PC-9 (cell line): ENCODE measurements around the gene EPHA3. TPM values are rescaled to one million over a fixed set of nuclear protein-coding genes. Genes with fewer than 3 reads are reported as not detected.

Experiments used
- BruUV-seq: library from RNA; stranded (reverse); fragments of 400-500 nt; replicated peaks from 2 replicates; lab custom pipeline; 2021; lab: Mats Ljungman, UMichigan
- CTCF ChIA-PET: fragments of 300-600 bp; sonication (Branson Sonifier 250); formaldehyde crosslinking; loops from one replicate; lab custom pipeline; 2022; ENCODE audit warnings: antibody characterized with exemption; lab: Charles Lee
- POLR2A ChIA-PET: fragments of 300-600 bp; sonication (Branson Sonifier 250); formaldehyde crosslinking; loops from one replicate; lab custom pipeline; 2022; ENCODE audit warnings: antibody characterized with exemption; ENCODE audit not compliant: unreplicated experiment; lab: Charles Lee
- DNase-seq, 2 experiments: peaks; one replicate each; pipeline versions ENCODE4 v3.0.0 to v3.0.0-alpha.2; 2015 to 2022; ENCODE audit warnings: mixed read lengths in 1 of 2
- H2AFZ ChIP-seq: fragments of 200-600 bp; sonication (generic); 2 replicates; pipeline ENCODE4 v1.8.1; 2017; ENCODE audit warnings: antibody characterized with exemption
- H3F3A ChIP-seq: fragments of 200-600 bp; sonication (generic); 2 replicates; pipeline ENCODE4 v1.8.1; 2017; ENCODE audit warnings: antibody characterized with exemption, mild to moderate bottlenecking, low read depth; ENCODE audit not compliant: insufficient read depth
- H3K27ac ChIP-seq: fragments of 200-600 bp; sonication (generic); 2 replicates; pipeline ENCODE4 v1.6.1; 2016; ENCODE audit warnings: mixed run types
- H3K27me3 ChIP-seq: fragments of 200-600 bp; sonication (generic); 2 replicates; pipeline ENCODE4 v1.6.1; 2016; ENCODE audit warnings: low read depth, mixed run types; ENCODE audit not compliant: insufficient read depth
- H3K36me3 ChIP-seq: fragments of 200-600 bp; sonication (generic); 2 replicates; pipeline ENCODE4 v1.6.1; 2016; ENCODE audit warnings: low read depth, mixed run types
- H3K4me1 ChIP-seq: fragments of 200-600 bp; sonication (generic); replicated peaks from 2 replicates; pipeline ENCODE4 v1.6.1; 2016; ENCODE audit warnings: mixed run types; ENCODE audit not compliant: insufficient read depth
- H3K4me2 ChIP-seq: fragments of 200-600 bp; sonication (generic); 2 replicates; pipeline ENCODE4 v1.6.1; 2017; ENCODE audit warnings: mixed run types
- H3K4me3 ChIP-seq: fragments of 200-600 bp; sonication (generic); 2 replicates; pipeline ENCODE4 v1.6.1; 2016; ENCODE audit warnings: mixed run types
- H3K79me2 ChIP-seq: fragments of 200-600 bp; sonication (generic); 2 replicates; pipeline ENCODE4 v1.6.1; 2017; ENCODE audit warnings: low read depth, mixed run types
- H3K9me2 ChIP-seq: fragments of 200-600 bp; sonication (generic); 2 replicates; pipeline ENCODE4 v1.8.1; 2017; ENCODE audit warnings: mild to moderate bottlenecking; ENCODE audit not compliant: insufficient read depth
- H3K9me3 ChIP-seq: fragments of 200-600 bp; sonication (generic); 2 replicates; pipeline ENCODE4 v1.8.1; 2016; ENCODE audit warnings: low read depth; ENCODE audit not compliant: insufficient read depth
- H4K20me1 ChIP-seq: fragments of 200-600 bp; sonication (generic); 2 replicates; pipeline ENCODE4 v1.8.1; 2017; ENCODE audit not compliant: insufficient read depth
- EZH2 ChIP-seq: fragments of 200-600 bp; sonication (generic); IDR thresholded peaks from 2 replicates; pipeline ENCODE4 v1.8.0; 2017; ENCODE audit warnings: antibody characterized with exemption, low read depth
- intact Hi-C: fragments of 100-400 bp; cut with micrococcal nuclease; formaldehyde crosslinking; loops from one replicate; pipeline ENCODE4 v1.10.0; 2022; ENCODE audit not compliant: unreplicated experiment
- total RNA-seq: library from RNA; stranded (reverse); gene quantifications from 2 replicates; pipeline ENCODE4 v1.2.3, GENCODE V29; 2021
- TF ChIP-seq, protein P1 (sequence below): fragments of 200-600 bp; sonication (generic); conservative IDR thresholded peaks from 2 replicates; pipeline ENCODE4 v1.6.1; 2017; ENCODE audit warnings: mixed run types, antibody characterized with exemption, mild to moderate bottlenecking, moderate library complexity

EPHA3 gene
- total RNA-seq, 1 experiment from 2014 or later = not detected

DNA sequence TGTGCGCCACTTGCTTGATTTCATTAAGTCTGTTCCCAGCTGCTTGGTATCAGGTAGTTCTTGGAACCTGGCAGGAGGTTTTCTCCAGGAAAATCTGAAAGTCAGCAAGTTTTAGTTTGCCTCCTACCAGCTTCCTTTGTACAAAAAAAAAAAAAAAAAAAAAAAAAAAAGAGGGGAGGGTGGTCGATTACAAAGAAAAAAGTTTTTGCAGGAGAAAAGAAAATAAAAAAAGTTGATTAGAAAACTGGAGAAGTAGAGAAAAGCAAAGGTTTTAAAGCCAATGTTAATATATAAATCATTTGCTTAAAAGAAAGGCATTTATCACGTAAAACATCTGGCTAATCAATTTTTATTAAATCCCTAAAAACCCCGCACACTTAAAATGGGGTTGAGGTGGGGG is 5.9 kb downstream of the EPHA3 start:
- Histone ChIP-seq H3F3A (no peaks in the 10 kb centered on the region), H3K9me3 (no peaks in the 10 kb centered on the region), H3K4me2 (no peak overlapping the region), H3K4me1 (no peaks in the 10 kb centered on the region), H3K27ac (no peak overlapping the region), H3K9me2 (no peaks in the 10 kb centered on the region), H3K36me3 (no peaks in the 10 kb centered on the region), H4K20me1 (no peaks in the 10 kb centered on the region), H3K79me2 (no peaks in the 10 kb centered on the region), H2AFZ (no peak overlapping the region), H3K4me3 (no peak overlapping the region), H3K27me3 (no peaks in the 10 kb centered on the region)
- intact Hi-C loops = no loop called here
- no TSS peak for BruUV-seq
- CTCF ChIA-PET = no interaction called here
- no peak for DNase-seq
- TF ChIP-seq EZH2 = no peak
- TF ChIP-seq, protein P1, sequence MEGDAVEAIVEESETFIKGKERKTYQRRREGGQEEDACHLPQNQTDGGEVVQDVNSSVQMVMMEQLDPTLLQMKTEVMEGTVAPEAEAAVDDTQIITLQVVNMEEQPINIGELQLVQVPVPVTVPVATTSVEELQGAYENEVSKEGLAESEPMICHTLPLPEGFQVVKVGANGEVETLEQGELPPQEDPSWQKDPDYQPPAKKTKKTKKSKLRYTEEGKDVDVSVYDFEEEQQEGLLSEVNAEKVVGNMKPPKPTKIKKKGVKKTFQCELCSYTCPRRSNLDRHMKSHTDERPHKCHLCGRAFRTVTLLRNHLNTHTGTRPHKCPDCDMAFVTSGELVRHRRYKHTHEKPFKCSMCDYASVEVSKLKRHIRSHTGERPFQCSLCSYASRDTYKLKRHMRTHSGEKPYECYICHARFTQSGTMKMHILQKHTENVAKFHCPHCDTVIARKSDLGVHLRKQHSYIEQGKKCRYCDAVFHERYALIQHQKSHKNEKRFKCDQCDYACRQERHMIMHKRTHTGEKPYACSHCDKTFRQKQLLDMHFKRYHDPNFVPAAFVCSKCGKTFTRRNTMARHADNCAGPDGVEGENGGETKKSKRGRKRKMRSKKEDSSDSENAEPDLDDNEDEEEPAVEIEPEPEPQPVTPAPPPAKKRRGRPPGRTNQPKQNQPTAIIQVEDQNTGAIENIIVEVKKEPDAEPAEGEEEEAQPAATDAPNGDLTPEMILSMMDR = no peak
- POLR2A ChIA-PET = no interaction called here

DNA sequence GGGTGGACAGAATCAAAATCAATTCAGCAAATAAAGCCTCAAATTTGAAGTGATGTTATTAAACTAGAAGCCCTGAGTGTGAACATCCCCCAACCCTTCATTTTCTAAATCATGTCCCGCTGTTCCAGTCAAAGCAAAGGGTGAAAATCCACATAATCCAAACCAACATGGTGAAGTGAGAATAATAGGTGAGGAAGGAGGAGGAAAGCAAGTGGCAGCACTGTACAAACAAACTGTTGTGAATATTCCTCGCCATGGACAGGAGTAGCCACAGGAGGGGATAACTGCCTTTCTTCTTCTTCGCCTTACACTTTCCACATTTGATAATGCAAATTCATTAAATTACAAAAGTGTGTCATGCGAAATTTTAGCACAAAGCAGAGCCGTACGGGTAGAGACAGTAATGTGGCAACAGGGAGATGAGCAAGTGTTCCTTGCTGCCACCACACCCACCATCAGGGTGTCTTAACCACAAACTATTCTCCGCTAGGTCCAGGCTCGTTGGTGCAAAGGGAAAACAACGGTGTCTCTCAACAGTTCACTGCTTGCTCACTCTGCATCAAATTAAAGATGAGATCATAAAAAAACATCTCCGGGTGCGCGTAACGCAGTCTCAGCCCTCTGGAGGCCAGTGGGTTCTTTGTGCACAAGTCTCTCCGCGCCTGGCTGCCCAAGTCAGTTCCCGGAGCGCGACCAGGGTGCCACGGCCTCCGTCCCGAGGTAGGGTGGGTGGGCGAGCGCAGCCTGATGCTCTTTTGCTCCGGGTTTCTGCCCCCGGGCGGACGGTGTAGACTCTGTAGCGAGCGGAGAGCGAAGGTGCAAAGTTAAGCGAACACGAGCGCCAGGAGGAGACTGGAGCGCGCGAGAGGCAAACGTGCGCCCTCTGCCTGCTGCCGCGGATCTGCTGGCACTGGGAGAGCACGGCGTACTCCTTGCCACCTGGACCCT is 6.7 kb downstream of the EPHA3 start:
- intact Hi-C loops = no loop called here
- H2AFZ ChIP-seq = peak overlapping the region; percentile 77
- H3K27me3 ChIP-seq = no peaks in the 10 kb centered on the region
- peak in 1 of 2 experiments; percentile 33 for DNase-seq
- H3K79me2 ChIP-seq = no peaks in the 10 kb centered on the region
- H3K9me2 ChIP-seq = no peaks in the 10 kb centered on the region
- H3K9me3 ChIP-seq = no peaks in the 10 kb centered on the region
- no peak for TF ChIP-seq EZH2
- TF ChIP-seq, protein P1 = no peak; the same call in 1 of the 2 replicates
- H3F3A ChIP-seq = no peaks in the 10 kb centered on the region
- no peaks in the 10 kb centered on the region for H3K36me3 ChIP-seq
- H4K20me1 ChIP-seq = no peaks in the 10 kb centered on the region
- BruUV-seq = no TSS peak
- H3K4me3 ChIP-seq = peak overlapping the region; percentile 51; the same call in 1 of the 2 replicates
- ChIA-PET CTCF (no interaction called here), POLR2A (no interaction called here)
- H3K27ac ChIP-seq = no peak overlapping the region
- no peaks in the 10 kb centered on the region for H3K4me1 ChIP-seq
- peak overlapping the region; percentile 74 for H3K4me2 ChIP-seq

DNA sequence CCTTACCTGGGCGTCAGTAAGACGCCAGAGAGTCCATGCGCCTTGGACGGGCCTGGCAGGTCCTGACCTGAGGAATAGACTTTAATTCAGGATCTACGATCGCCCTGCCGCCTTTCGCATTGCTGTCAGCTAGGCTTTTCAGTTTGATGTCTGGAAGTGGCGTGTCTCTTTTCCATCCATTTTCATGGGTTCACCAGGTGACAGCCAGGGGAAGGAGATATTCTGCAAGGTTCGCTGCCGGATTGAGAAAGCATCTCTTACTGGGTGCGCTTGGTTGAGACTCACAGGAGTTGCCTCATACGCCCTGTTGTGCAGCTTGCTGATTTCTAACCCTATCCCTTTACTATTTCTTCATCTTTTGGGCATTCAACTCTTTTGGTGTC is 7.4 kb downstream of the EPHA3 start:
- intact Hi-C loops = no loop called here

More for the DNA sequence above, 7.4 kb downstream of the EPHA3 start:
- CTCF ChIA-PET = no interaction called here
- H3F3A ChIP-seq = no peaks in the 10 kb centered on the region
- H3K9me2 ChIP-seq = no peaks in the 10 kb centered on the region
- no peaks in the 10 kb centered on the region for H3K79me2 ChIP-seq
- no peaks in the 10 kb centered on the region for H3K27me3 ChIP-seq
- no peaks in the 10 kb centered on the region for H3K9me3 ChIP-seq
- no peak overlapping the region for H3K27ac ChIP-seq
- H3K4me2 ChIP-seq = peak overlapping the region; percentile 74
- POLR2A ChIA-PET = no interaction called here
- H3K4me3 ChIP-seq = peak overlapping the region; percentile 51; the same call in 1 of the 2 replicates
- no TSS peak for BruUV-seq
- no peaks in the 10 kb centered on the region for H4K20me1 ChIP-seq
- no peaks in the 10 kb centered on the region for H3K36me3 ChIP-seq
- no peak for DNase-seq
- peak overlapping the region; percentile 77 for H2AFZ ChIP-seq
- H3K4me1 ChIP-seq = no peaks in the 10 kb centered on the region
- TF ChIP-seq, protein P1 = no peak
- TF ChIP-seq EZH2 = no peak
